ENCODE results near the gene CPT1B. TPM values are rescaled to one million over a fixed set of nuclear protein-coding genes. Genes with fewer than 3 reads are reported as not detected.
"Not testable (repeated sequence)": the region's sequence is repeated elsewhere in the genome, so short reads cannot be mapped to it uniquely, and the experiment has no call there.

The CPT1B gene
- total RNA-seq, 2 experiments from 2014 or later: 101 to 138 TPM

- intact Hi-C loops (cut with micrococcal nuclease; ENCODE audit: unreplicated experiment): no loop called here
- no peak overlapping the region for H3K4me3 ChIP-seq (ENCODE audit: low read depth, low read length, poor library complexity, severe bottlenecking)
- no peak overlapping the region for H2AFZ ChIP-seq (ENCODE audit: low read length)
- no peaks in the 10 kb centered on the region for H4K20me1 ChIP-seq (ENCODE audit: insufficient read depth, low read length)
- no peaks in the 10 kb centered on the region for H3K9me2 ChIP-seq (ENCODE audit: insufficient read depth, low read length)
- H3K36me3 ChIP-seq (ENCODE audit: insufficient read depth, low read length): no peaks in the 10 kb centered on the region
- H3K9me3 ChIP-seq (ENCODE audit: low read length): no peaks in the 10 kb centered on the region
- H3K4me1 ChIP-seq (ENCODE audit: insufficient read depth, low read length, poor library complexity, severe bottlenecking): peaks cover 8% of the 10 kb centered on the region
- no peaks in the 10 kb centered on the region for H3K79me2 ChIP-seq (ENCODE audit: insufficient read depth, low read depth, low read length)
- no peak overlapping the region for H3K27ac ChIP-seq (ENCODE audit: low read depth, low read length, poor library complexity, severe bottlenecking)
- no peak for DNase-seq (ENCODE audit: low spot score)
- ChIA-PET POLR2A (no interaction called here), CTCF (ENCODE audit: unreplicated experiment) (no interaction called here)
- no peak overlapping the region for H3K4me2 ChIP-seq (ENCODE audit: low read length)
- BruUV-seq (replicated peaks): no TSS peak
- no peak for TF ChIP-seq EZH2phosphoT487 (IDR thresholded peaks at IDR 0.05; ENCODE audit: borderline replicate concordance, low read depth, low read length)
- TF ChIP-seq, protein P1, sequence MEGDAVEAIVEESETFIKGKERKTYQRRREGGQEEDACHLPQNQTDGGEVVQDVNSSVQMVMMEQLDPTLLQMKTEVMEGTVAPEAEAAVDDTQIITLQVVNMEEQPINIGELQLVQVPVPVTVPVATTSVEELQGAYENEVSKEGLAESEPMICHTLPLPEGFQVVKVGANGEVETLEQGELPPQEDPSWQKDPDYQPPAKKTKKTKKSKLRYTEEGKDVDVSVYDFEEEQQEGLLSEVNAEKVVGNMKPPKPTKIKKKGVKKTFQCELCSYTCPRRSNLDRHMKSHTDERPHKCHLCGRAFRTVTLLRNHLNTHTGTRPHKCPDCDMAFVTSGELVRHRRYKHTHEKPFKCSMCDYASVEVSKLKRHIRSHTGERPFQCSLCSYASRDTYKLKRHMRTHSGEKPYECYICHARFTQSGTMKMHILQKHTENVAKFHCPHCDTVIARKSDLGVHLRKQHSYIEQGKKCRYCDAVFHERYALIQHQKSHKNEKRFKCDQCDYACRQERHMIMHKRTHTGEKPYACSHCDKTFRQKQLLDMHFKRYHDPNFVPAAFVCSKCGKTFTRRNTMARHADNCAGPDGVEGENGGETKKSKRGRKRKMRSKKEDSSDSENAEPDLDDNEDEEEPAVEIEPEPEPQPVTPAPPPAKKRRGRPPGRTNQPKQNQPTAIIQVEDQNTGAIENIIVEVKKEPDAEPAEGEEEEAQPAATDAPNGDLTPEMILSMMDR (conservative IDR thresholded peaks at IDR 0.05; ENCODE audit: low read length): no peak
These were observed 30.8 kb upstream of the CPT1B start for GRCh38 chr22:50608996-50609395.

DNA sequence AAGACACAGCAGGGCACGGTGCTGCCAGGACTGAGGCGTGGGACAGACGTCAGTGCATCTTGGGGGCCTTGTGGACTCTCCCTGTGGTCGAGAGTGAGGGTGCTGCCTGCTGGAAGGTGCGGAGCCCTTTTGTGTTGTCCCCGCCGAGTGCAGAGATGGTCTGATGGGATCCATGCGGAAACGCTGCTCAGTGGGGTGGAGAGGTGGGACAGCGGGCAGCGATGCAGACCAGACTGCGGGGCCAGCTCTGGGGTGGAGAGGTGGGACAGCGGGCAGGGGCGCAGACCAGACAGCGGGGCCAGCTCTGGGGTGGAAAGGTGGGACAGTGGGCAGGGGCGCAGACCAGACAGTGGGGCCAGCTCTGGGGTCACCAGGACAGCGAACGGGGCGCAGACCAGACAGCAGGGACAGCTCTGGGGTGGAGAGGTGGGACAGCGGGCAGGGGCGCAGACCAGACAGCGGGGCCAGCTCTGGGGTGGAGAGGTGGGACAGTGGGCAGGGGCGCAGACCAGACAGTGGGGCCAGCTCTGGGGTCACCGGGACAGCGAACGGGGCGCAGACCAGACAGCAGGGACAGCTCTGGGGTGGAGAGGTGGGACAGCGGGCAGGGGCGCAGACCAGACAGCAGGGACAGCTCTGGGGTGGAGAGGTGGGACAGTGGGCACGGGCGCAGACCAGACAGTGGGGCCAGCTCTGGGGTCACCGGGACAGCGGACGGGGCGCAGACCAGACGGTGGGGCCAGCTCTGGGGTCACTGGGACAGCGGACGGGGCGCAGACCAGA, 30.0 kb upstream of the CPT1B start:
- POLR2A ChIA-PET; H3K4me3 ChIP-seq (ENCODE audit: low read depth, low read length, poor library complexity, severe bottlenecking); H3K9me3 ChIP-seq (ENCODE audit: low read length); H3K4me1 ChIP-seq (ENCODE audit: insufficient read depth, low read length, poor library complexity, severe bottlenecking); H2AFZ ChIP-seq (ENCODE audit: low read length); BruUV-seq (replicated peaks); H3K79me2 ChIP-seq (ENCODE audit: insufficient read depth, low read depth, low read length); H4K20me1 ChIP-seq (ENCODE audit: insufficient read depth, low read length); H3K36me3 ChIP-seq (ENCODE audit: insufficient read depth, low read length); H3K27ac ChIP-seq (ENCODE audit: low read depth, low read length, poor library complexity, severe bottlenecking); CTCF ChIA-PET (ENCODE audit: unreplicated experiment); H3K9me2 ChIP-seq (ENCODE audit: insufficient read depth, low read length); intact Hi-C loops (cut with micrococcal nuclease; ENCODE audit: unreplicated experiment); DNase-seq (ENCODE audit: low spot score); H3K4me2 ChIP-seq (ENCODE audit: low read length): not testable (repeated sequence)

DNA sequence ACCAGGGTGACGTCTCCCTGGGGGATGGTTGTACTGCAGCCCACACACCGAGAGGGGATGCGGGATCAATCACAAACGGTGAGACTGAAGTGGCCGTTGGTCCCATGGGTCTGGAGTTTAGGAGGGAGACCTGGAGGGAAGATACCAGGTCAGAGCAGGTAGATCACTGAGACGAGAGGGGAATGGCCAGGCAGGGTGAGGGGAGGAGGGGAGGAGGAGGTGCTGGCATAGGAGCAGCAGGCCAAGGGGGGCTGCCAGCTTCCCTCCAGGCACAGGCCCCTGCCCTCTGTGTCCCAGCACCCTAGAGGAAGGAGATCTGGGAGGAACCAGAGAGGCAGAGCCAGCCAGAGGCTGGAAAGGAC, 29.4 kb upstream of the CPT1B start:
- H3K27ac ChIP-seq (ENCODE audit: low read depth, low read length, poor library complexity, severe bottlenecking): no peak overlapping the region
- no peak overlapping the region for H3K4me2 ChIP-seq (ENCODE audit: low read length)
- H3K79me2 ChIP-seq (ENCODE audit: insufficient read depth, low read depth, low read length): no peaks in the 10 kb centered on the region
- no peaks in the 10 kb centered on the region for H3K9me3 ChIP-seq (ENCODE audit: low read length)
- no peaks in the 10 kb centered on the region for H3K9me2 ChIP-seq (ENCODE audit: insufficient read depth, low read length)
- H3K36me3 ChIP-seq (ENCODE audit: insufficient read depth, low read length): no peaks in the 10 kb centered on the region
- CTCF ChIA-PET (ENCODE audit: unreplicated experiment): no interaction called here
- BruUV-seq (replicated peaks): no TSS peak
- intact Hi-C loops (cut with micrococcal nuclease; ENCODE audit: unreplicated experiment): no loop called here
- TF ChIP-seq, protein P1 (conservative IDR thresholded peaks at IDR 0.05; ENCODE audit: low read length): no peak
- TF ChIP-seq EZH2phosphoT487 (IDR thresholded peaks at IDR 0.05; ENCODE audit: borderline replicate concordance, low read depth, low read length): no peak
- H3K4me1 ChIP-seq (ENCODE audit: insufficient read depth, low read length, poor library complexity, severe bottlenecking): no peaks in the 10 kb centered on the region
- no peak overlapping the region for H3K4me3 ChIP-seq (ENCODE audit: low read depth, low read length, poor library complexity, severe bottlenecking)
- H4K20me1 ChIP-seq (ENCODE audit: insufficient read depth, low read length): no peaks in the 10 kb centered on the region
- DNase-seq (ENCODE audit: low spot score): no peak
- POLR2A ChIA-PET: no interaction called here
- H2AFZ ChIP-seq (ENCODE audit: low read length): no peak overlapping the region

Data from OCI-LY7 (cell line).